HCT116 (cell line): ENCODE measurements around the gene HOXC6. TPM values are rescaled to one million over a fixed set of nuclear protein-coding genes. Genes with fewer than 3 reads are reported as not detected.

Source experiments
- ATAC-seq: fragments of 200-7000 bp; cut with Tn5 transposase; 2 replicates; pipeline ENCODE4 v1.9.1; 2020; ENCODE audit warnings: mild to moderate bottlenecking, moderate library complexity
- BruUV-seq: library from RNA; stranded (reverse); fragments of 400-500 nt; replicated peaks from 2 replicates; lab custom pipeline; 2021; lab: Mats Ljungman, UMichigan
- CTCF ChIA-PET: fragments of 300-600 bp; sonication (Branson Sonifier 250); formaldehyde crosslinking; loops from one replicate; lab custom pipeline; 2021; ENCODE audit warnings: antibody characterized with exemption; lab: Charles Lee
- POLR2A ChIA-PET: fragments of 300-600, 350-600 bp; sonication (Branson Sonifier 250); formaldehyde crosslinking; loops from one replicate; lab custom pipeline; 2021; ENCODE audit warnings: antibody characterized with exemption; lab: Charles Lee
- RAD21 ChIA-PET, 2 experiments: fragments of 300-600 bp; sonication (Branson Sonifier 250); formaldehyde crosslinking; loops; one replicate each; lab custom pipeline; 2023; ENCODE audit warnings: low total read pairs in 2 of 2; ENCODE audit not compliant: uncharacterized antibody in 2 of 2, unreplicated experiment in 2 of 2, low non-redundant PET in 1 of 2; lab: Charles Lee
- DNase-seq: peaks from one replicate; pipeline ENCODE4 v3.0.0-alpha.2; 2010; ENCODE audit warnings: low read depth, low spot score
- H2AFZ ChIP-seq: fragments of 200-600 bp; shearing (Covaris generic), sonication (generic); 2 replicates; pipeline ENCODE4 v1.6.1; 2017; ENCODE audit warnings: low read depth, mixed run types, mixed read lengths, antibody characterized with exemption, low read length; ENCODE audit not compliant: poor library complexity, severe bottlenecking
- H3K27ac ChIP-seq: 2 replicates; pipeline ENCODE4 v1.5.1; 2012; ENCODE audit warnings: low read depth, low read length
- H3K27me3 ChIP-seq: fragments of 200-600 bp; sonication (generic); 2 replicates; pipeline ENCODE4 v1.6.1; 2016; ENCODE audit warnings: mixed run types, low read length, mixed read lengths; ENCODE audit not compliant: insufficient read depth
- H3K36me3 ChIP-seq, 2 experiments: fragments of 200-500 bp in 1 of 2; fragments of 200-600 bp in 1 of 2; sonication (Bioruptor generic) in 1 of 2; sonication (generic) in 1 of 2; 2 replicates each; pipeline versions ENCODE4 v1.5.1 to v1.6.1; 2014 to 2016; ENCODE audit warnings: low read length in 2 of 2, inconsistent platforms in 1 of 2, mixed read lengths in 1 of 2, mixed run types in 1 of 2; ENCODE audit not compliant: insufficient read depth in 2 of 2, control insufficient read depth in 1 of 2
- H3K4me1 ChIP-seq, 2 experiments: fragments of 200-600 bp in 1 of 2; sonication (generic) in 1 of 2; 2 replicates each; pipeline versions ENCODE4 v1.5.1 to v1.6.1; 2012 to 2017; ENCODE audit warnings: low read length in 2 of 2, inconsistent platforms in 1 of 2, mild to moderate bottlenecking in 1 of 2, mixed read lengths in 1 of 2, mixed run types in 1 of 2, moderate library complexity in 1 of 2; ENCODE audit not compliant: insufficient read depth in 2 of 2, control insufficient read depth in 1 of 2
- H3K4me2 ChIP-seq: fragments of 200-600 bp; sonication (generic); 2 replicates; pipeline ENCODE4 v1.6.1; 2017; ENCODE audit warnings: mixed run types, low read length, mixed read lengths
- H3K4me3 ChIP-seq, 2 experiments: fragments of 200-600 bp in 1 of 2; sonication (generic) in 1 of 2; replicated peaks in 1 of 2; 2 replicates each; pipeline ENCODE4 v1.5.1; 2011 to 2016; ENCODE audit warnings: low read length in 2 of 2, control low read depth in 1 of 2, low read depth in 1 of 2, mild to moderate bottlenecking in 1 of 2, mixed read lengths in 1 of 2, mixed run types in 1 of 2
- H3K79me2 ChIP-seq: fragments of 200-600 bp; sonication (generic); 2 replicates; pipeline ENCODE4 v1.6.1; 2017; ENCODE audit warnings: mild to moderate bottlenecking, mixed run types, low read length, moderate library complexity, mixed read lengths; ENCODE audit not compliant: insufficient read depth
- H3K9ac ChIP-seq: fragments of 200-600 bp; sonication (generic); 2 replicates; pipeline ENCODE4 v1.6.1; 2016; ENCODE audit warnings: low read length, mixed read lengths
- H3K9me2 ChIP-seq: fragments of 200-600 bp; sonication (generic), shearing (Covaris generic); 2 replicates; pipeline ENCODE4 v1.6.1; 2017; ENCODE audit warnings: mixed run types, mild to moderate bottlenecking, moderate library complexity; ENCODE audit not compliant: insufficient read depth
- H3K9me3 ChIP-seq, 2 experiments: fragments of 200-500 bp in 1 of 2; fragments of 200-600 bp in 1 of 2; sonication (Bioruptor generic) in 1 of 2; sonication (generic) in 1 of 2; 2 replicates each; pipeline ENCODE4 v1.6.1; 2014 to 2017; ENCODE audit warnings: low read length in 2 of 2, mixed read lengths in 2 of 2, inconsistent platforms in 1 of 2, low read depth in 1 of 2, mild to moderate bottlenecking in 1 of 2, mixed run types in 1 of 2, moderate library complexity in 1 of 2; ENCODE audit not compliant: control insufficient read depth in 1 of 2, insufficient read depth in 1 of 2
- H4K20me1 ChIP-seq: fragments of 200-600 bp; sonication (generic), shearing (Covaris generic); 2 replicates; pipeline ENCODE4 v1.6.1; 2017; ENCODE audit warnings: mixed run types, mild to moderate bottlenecking, moderate library complexity; ENCODE audit not compliant: insufficient read depth
- ATF3 ChIP-seq: IDR thresholded peaks from 2 replicates; pipeline ENCODE4 v1.6.1; 2012
- CBX3 ChIP-seq: IDR thresholded peaks from 2 replicates; pipeline ENCODE4 v1.6.1; 2012; ENCODE audit warnings: low read depth
- CEBPB ChIP-seq: IDR thresholded peaks from 2 replicates; pipeline ENCODE4 v1.6.1; 2012; ENCODE audit warnings: low read depth
- CTCF ChIP-seq, 3 experiments: fragments of 200-600 bp in 1 of 3; sonication (generic) in 1 of 3; IDR thresholded peaks in 2 of 3; conservative IDR thresholded peaks in 1 of 3; 2 replicates each; pipeline ENCODE4 v1.5.1; 2012 to 2017; ENCODE audit warnings: low read depth in 2 of 3, low read length in 2 of 3, antibody characterized with exemption in 1 of 3, borderline replicate concordance in 1 of 3, control low read depth in 1 of 3, mild to moderate bottlenecking in 1 of 3, mixed read lengths in 1 of 3, mixed run types in 1 of 3, moderate library complexity in 1 of 3; ENCODE audit not compliant: insufficient read depth in 1 of 3
- EGR1 ChIP-seq: IDR thresholded peaks from 2 replicates; pipeline ENCODE4 v1.6.1; 2012; ENCODE audit warnings: low read depth
- EZH2 ChIP-seq: fragments of 200-600 bp; sonication (generic); IDR thresholded peaks from 2 replicates; pipeline ENCODE4 v1.6.1; 2017; ENCODE audit warnings: antibody characterized with exemption, mixed run types
- EZH2phosphoT487 ChIP-seq: fragments of 200-600 bp; IDR thresholded peaks from 2 replicates; pipeline ENCODE4 v1.6.1; 2018; ENCODE audit warnings: antibody characterized with exemption, borderline replicate concordance
- MAX ChIP-seq: IDR thresholded peaks from 2 replicates; pipeline ENCODE4 v1.6.1; 2012
- POLR2A ChIP-seq: IDR thresholded peaks from 2 replicates; pipeline ENCODE4 v1.7.0; 2011; ENCODE audit warnings: borderline replicate concordance; ENCODE audit not compliant: insufficient read depth, insufficient read length; ENCODE audit errors: extremely low read depth
- POLR2AphosphoS5 ChIP-seq: IDR thresholded peaks from 2 replicates; pipeline ENCODE4 v1.6.1; 2011; ENCODE audit warnings: mild to moderate bottlenecking, low read depth, low read length, moderate library complexity
- RAD21 ChIP-seq: IDR thresholded peaks from 2 replicates; pipeline ENCODE4 v1.6.1; 2012; ENCODE audit warnings: low read depth, mild to moderate bottlenecking
- REST ChIP-seq: IDR thresholded peaks from 2 replicates; pipeline ENCODE4 v1.6.1; 2012; ENCODE audit warnings: low read depth
- SIN3A ChIP-seq: IDR thresholded peaks from 2 replicates; pipeline ENCODE4 v1.6.1; 2012; ENCODE audit warnings: low read depth
- SP1 ChIP-seq: IDR thresholded peaks from 2 replicates; pipeline ENCODE4 v1.6.1; 2012; ENCODE audit warnings: low read depth
- SRF ChIP-seq: IDR thresholded peaks from 2 replicates; pipeline ENCODE4 v1.6.1; 2012; ENCODE audit warnings: low read depth
- TCF7L2 ChIP-seq: IDR thresholded peaks from 2 replicates; pipeline ENCODE4 v1.7.0; 2011; ENCODE audit warnings: borderline replicate concordance, inconsistent platforms; ENCODE audit not compliant: insufficient read depth, insufficient read length; ENCODE audit errors: extremely low read depth
- YY1 ChIP-seq: IDR thresholded peaks from 2 replicates; pipeline ENCODE4 v1.6.1; 2011; ENCODE audit warnings: low read length, low read depth, moderate library complexity, mild to moderate bottlenecking; ENCODE audit not compliant: insufficient replicate concordance; ENCODE audit errors: extremely low read depth
- ZBTB33 ChIP-seq: IDR thresholded peaks from 2 replicates; pipeline ENCODE4 v1.6.1; 2011; ENCODE audit warnings: mild to moderate bottlenecking, low read length, moderate library complexity; ENCODE audit not compliant: insufficient replicate concordance; ENCODE audit errors: extremely low read depth
- ZFX ChIP-seq: fragments of 450-650 bp; IDR thresholded peaks from 2 replicates; pipeline ENCODE4 v1.6.1; 2017
- ZNF274 ChIP-seq: fragments of 200-500 bp; sonication (Bioruptor generic); IDR thresholded peaks from 2 replicates; pipeline ENCODE4 v1.6.1; 2014; ENCODE audit warnings: mild to moderate bottlenecking, low read depth, low read length, inconsistent platforms
- intact Hi-C: fragments of 100-400 bp; cut with micrococcal nuclease; formaldehyde crosslinking; loops from 2 replicates; pipeline ENCODE4 v1.10.0; 2022
- total RNA-seq: library from RNA; stranded (reverse); gene quantifications from one replicate; pipeline ENCODE4 v1.2.1, GENCODE V29; 2021; ENCODE audit not compliant: unreplicated experiment

HOXC6 gene
- total RNA-seq, 1 experiment from 2014 or later, result 3.1 TPM

GRCh38 chr12:53987787-53988230, 40.4 kb upstream of the HOXC6 start:
- RAD21 ChIA-PET, result interaction anchor here (0.7 to 1.0 kb wide), 2 partner anchors 30 to 231 kb away, joined by 3 to 5 read pairs; no protein-coding TSS in a partner anchor
- Histone ChIP-seq H3K4me3 (no peak overlapping the region), H3K27ac (no peak overlapping the region), H2AFZ (no peak overlapping the region), H4K20me1 (no peaks in the 10 kb centered on the region), H3K4me1 (peaks cover 4 to 17% of the 10 kb centered on the region in 2 experiments), H3K27me3 (no peaks in the 10 kb centered on the region), H3K9me2 (no peaks in the 10 kb centered on the region), H3K9ac (no peak overlapping the region), H3K36me3 (no peaks in the 10 kb centered on the region), H3K79me2 (no peaks in the 10 kb centered on the region), H3K9me3 (no peaks in the 10 kb centered on the region), H3K4me2 (no peak overlapping the region)
- CTCF ChIA-PET, result interaction anchor here (0.6 to 5.7 kb wide), 10 partner anchors 10 to 337 kb away, joined by 3 to 35 read pairs (median 4); partner anchors contain the start of genes COPZ1 and HOXC5
- no peak for DNase-seq
- TF ChIP-seq ZBTB33, result no peak
- TF ChIP-seq TCF7L2, result no peak
- no peak for TF ChIP-seq RAD21
- no peak for TF ChIP-seq CTCF (IDR thresholded peaks at IDR 0.05 in 2 of 3, conservative IDR thresholded peaks at IDR 0.05 in 1 of 3; ENCODE audit: borderline replicate concordance in 1 of 3, insufficient read depth in 1 of 3, low read depth in 2 of 3, low read length in 2 of 3)
- TF ChIP-seq EZH2phosphoT487, result no peak
- no peak for TF ChIP-seq MAX
- no peak for TF ChIP-seq POLR2AphosphoS5
- no peak for TF ChIP-seq SP1
- TF ChIP-seq EZH2, result no peak
- no peak for TF ChIP-seq SRF
- TF ChIP-seq ZFX, result no peak
- no peak for TF ChIP-seq REST
- TF ChIP-seq EGR1, result no peak
- TF ChIP-seq YY1, result no peak
- TF ChIP-seq ATF3, result no peak
- no peak for TF ChIP-seq ZNF274
- no peak for TF ChIP-seq CEBPB
- TF ChIP-seq CBX3, result no peak
- no peak for TF ChIP-seq SIN3A
- TF ChIP-seq POLR2A, result no peak
- intact Hi-C loops, result loop anchor here (5.0 kb wide), 1 partner anchor 221 kb away; no protein-coding TSS in a partner anchor
- no peak for ATAC-seq
- BruUV-seq, result no TSS peak
- POLR2A ChIA-PET, result interaction anchor here (1.1 kb wide), 1 partner anchor 292 kb away, joined by 3 read pairs; the partner anchor contains the start of gene CBX5
